HEK293 (cell line): ENCODE measurements around the gene PABPN1L.

Experiments
- CTCF ChIA-PET: fragments of 350-600 bp; formaldehyde crosslinking; extraction: SDS; loops from one replicate; lab custom pipeline; 2021; ENCODE audit warnings: antibody characterized with exemption; lab: Yijun Ruan, JAX
- POLR2A ChIA-PET: fragments of 300-600 bp; formaldehyde crosslinking; extraction: SDS; loops from one replicate; lab custom pipeline; 2020; ENCODE audit warnings: antibody characterized with exemption, inconsistent platforms; lab: Yijun Ruan, JAX
- H3K27ac ChIP-seq: fragments of 200-500 bp; sonication (Bioruptor generic); 2 replicates; pipeline ENCODE4 v1.5.1; 2014; ENCODE audit warnings: low read depth, low read length, control low read depth, inconsistent platforms; ENCODE audit errors: extremely low read depth
- H3K36me3 ChIP-seq, 2 experiments: fragments of 200-500 bp in 1 of 2; sonication (Bioruptor generic) in 1 of 2; 1 replicate in 1 of 2; 2 replicates in 1 of 2; pipeline ENCODE4 v1.5.1; 2014 to 2017; ENCODE audit warnings: inconsistent platforms in 2 of 2, low read length in 2 of 2; ENCODE audit not compliant: control insufficient read depth in 2 of 2, insufficient read depth in 1 of 2
- H3K4me1 ChIP-seq: fragments of 200-500 bp; sonication (Bioruptor generic); 2 replicates; pipeline ENCODE4 v1.5.1; 2014; ENCODE audit warnings: mild to moderate bottlenecking, low read length, inconsistent platforms; ENCODE audit not compliant: control insufficient read depth, insufficient read depth
- H3K4me3 ChIP-seq: 2 replicates; pipeline ENCODE4 v1.5.1; 2011; ENCODE audit warnings: low read depth, mild to moderate bottlenecking, control low read depth, low read length, moderate library complexity
- H3K9me3 ChIP-seq: fragments of 200-500 bp; sonication (Bioruptor generic); 2 replicates; pipeline ENCODE4 v1.5.1; 2014; ENCODE audit warnings: low read depth, low read length, inconsistent platforms; ENCODE audit not compliant: control insufficient read depth, insufficient read depth
- BCL11A ChIP-seq: fragments of 450-650 bp; formaldehyde crosslinking; IDR thresholded peaks from 2 replicates; pipeline ENCODE4 v1.5.1; 2016; ENCODE audit warnings: low read depth, missing biosample characterization, missing genetic modification characterization
- EGR2 ChIP-seq: fragments of 450-650 bp; formaldehyde crosslinking; IDR thresholded peaks from 2 replicates; pipeline ENCODE4 v1.5.1; 2016; ENCODE audit warnings: low read depth, missing biosample characterization, missing genetic modification characterization
- GLIS1 ChIP-seq: fragments of 450-650 bp; formaldehyde crosslinking; IDR thresholded peaks from 2 replicates; pipeline ENCODE4 v1.5.1; 2016; ENCODE audit warnings: missing biosample characterization, missing genetic modification characterization
- HOXD13 ChIP-seq: sonication (generic); formaldehyde crosslinking; IDR thresholded peaks from 2 replicates; pipeline ENCODE4 v1.8.0; 2022; ENCODE audit warnings: missing genetic modification reagents, borderline replicate concordance
- KLF1 ChIP-seq: fragments of 450-650 bp; formaldehyde crosslinking; IDR thresholded peaks from 2 replicates; pipeline ENCODE4 v1.5.1; 2016; ENCODE audit warnings: missing biosample characterization, missing genetic modification characterization
- KLF9 ChIP-seq: fragments of 450-650 bp; formaldehyde crosslinking; IDR thresholded peaks from 2 replicates; pipeline ENCODE4 v1.5.1; 2016; ENCODE audit warnings: missing biosample characterization, missing genetic modification characterization, low read depth
- OSR2 ChIP-seq: fragments of 450-650 bp; formaldehyde crosslinking; IDR thresholded peaks from 2 replicates; pipeline ENCODE4 v1.5.1; 2016; ENCODE audit warnings: missing biosample characterization, missing genetic modification characterization
- ZBTB21 ChIP-seq: fragments of 450-650 bp; formaldehyde crosslinking; IDR thresholded peaks from 2 replicates; pipeline ENCODE4 v1.5.1; 2017; ENCODE audit warnings: missing biosample characterization, missing genetic modification characterization
- ZFP37 ChIP-seq: fragments of 450-650 bp; formaldehyde crosslinking; IDR thresholded peaks from 2 replicates; pipeline ENCODE4 v1.5.1; 2016; ENCODE audit warnings: missing biosample characterization, missing genetic modification characterization
- ZIC2 ChIP-seq: fragments of 450-650 bp; formaldehyde crosslinking; IDR thresholded peaks from 2 replicates; pipeline ENCODE4 v1.5.1; 2016; ENCODE audit warnings: missing biosample characterization, missing genetic modification characterization
- ZNF133 ChIP-seq: fragments of 450-650 bp; formaldehyde crosslinking; IDR thresholded peaks from 2 replicates; pipeline ENCODE4 v1.5.1; 2016; ENCODE audit warnings: missing biosample characterization, missing genetic modification characterization
- ZNF174 ChIP-seq: fragments of 450-650 bp; formaldehyde crosslinking; IDR thresholded peaks from 2 replicates; pipeline ENCODE4 v1.5.0; 2017; ENCODE audit warnings: missing biosample characterization, mild to moderate bottlenecking, missing genetic modification characterization
- ZNF175 ChIP-seq: fragments of 450-650 bp; formaldehyde crosslinking; IDR thresholded peaks from 2 replicates; pipeline ENCODE4 v1.5.1; 2016; ENCODE audit warnings: missing biosample characterization, missing genetic modification characterization
- ZNF223 ChIP-seq: fragments of 450-650 bp; formaldehyde crosslinking; IDR thresholded peaks from 2 replicates; pipeline ENCODE4 v1.5.1; 2016; ENCODE audit warnings: missing biosample characterization, missing genetic modification characterization
- ZNF324 ChIP-seq: fragments of 450-650 bp; formaldehyde crosslinking; IDR thresholded peaks from 2 replicates; pipeline ENCODE4 v1.5.1; 2016; ENCODE audit warnings: missing biosample characterization, missing genetic modification characterization
- ZNF335 ChIP-seq: fragments of 450-650 bp; formaldehyde crosslinking; conservative IDR thresholded peaks from 2 replicates; pipeline ENCODE4 v1.5.1; 2016; ENCODE audit warnings: missing biosample characterization, missing genetic modification characterization
- ZNF501 ChIP-seq: fragments of 450-650 bp; formaldehyde crosslinking; IDR thresholded peaks from 2 replicates; pipeline ENCODE4 v1.5.1; 2016; ENCODE audit warnings: missing biosample characterization, missing genetic modification characterization
- ZNF521 ChIP-seq: fragments of 450-650 bp; formaldehyde crosslinking; IDR thresholded peaks from 2 replicates; pipeline ENCODE4 v1.5.1; 2017; ENCODE audit warnings: missing biosample characterization, mild to moderate bottlenecking, missing genetic modification characterization
- ZNF544 ChIP-seq: fragments of 450-650 bp; formaldehyde crosslinking; IDR thresholded peaks from 2 replicates; pipeline ENCODE4 v1.5.0; 2017; ENCODE audit warnings: missing biosample characterization, missing genetic modification characterization
- ZNF664 ChIP-seq: fragments of 450-650 bp; formaldehyde crosslinking; IDR thresholded peaks from 2 replicates; pipeline ENCODE4 v1.5.1; 2016; ENCODE audit warnings: missing biosample characterization, missing genetic modification characterization
- ZNF776 ChIP-seq: fragments of 450-650 bp; formaldehyde crosslinking; IDR thresholded peaks from 2 replicates; pipeline ENCODE4 v1.5.0; 2017; ENCODE audit warnings: missing biosample characterization, missing genetic modification characterization, borderline replicate concordance
- ZSCAN23 ChIP-seq: fragments of 450-650 bp; formaldehyde crosslinking; IDR thresholded peaks from 2 replicates; pipeline ENCODE4 v1.5.1; 2016; ENCODE audit warnings: missing biosample characterization, missing genetic modification characterization
- TF ChIP-seq, protein P1 (sequence below): IDR thresholded peaks from 2 replicates; pipeline ENCODE4 v1.6.1; 2011; ENCODE audit warnings: mild to moderate bottlenecking, low read depth, low read length, borderline replicate concordance
- TF ChIP-seq, protein P2 (sequence below): fragments of 450-650 bp; formaldehyde crosslinking; IDR thresholded peaks from 2 replicates; pipeline ENCODE4 v1.5.1; 2016; ENCODE audit warnings: missing biosample characterization, missing genetic modification characterization
- TF ChIP-seq, protein P3 (sequence below): fragments of 450-650 bp; formaldehyde crosslinking; IDR thresholded peaks from 2 replicates; pipeline ENCODE4 v1.5.1; 2017; ENCODE audit warnings: missing biosample characterization, missing genetic modification characterization

Gene PABPN1L

DNA sequence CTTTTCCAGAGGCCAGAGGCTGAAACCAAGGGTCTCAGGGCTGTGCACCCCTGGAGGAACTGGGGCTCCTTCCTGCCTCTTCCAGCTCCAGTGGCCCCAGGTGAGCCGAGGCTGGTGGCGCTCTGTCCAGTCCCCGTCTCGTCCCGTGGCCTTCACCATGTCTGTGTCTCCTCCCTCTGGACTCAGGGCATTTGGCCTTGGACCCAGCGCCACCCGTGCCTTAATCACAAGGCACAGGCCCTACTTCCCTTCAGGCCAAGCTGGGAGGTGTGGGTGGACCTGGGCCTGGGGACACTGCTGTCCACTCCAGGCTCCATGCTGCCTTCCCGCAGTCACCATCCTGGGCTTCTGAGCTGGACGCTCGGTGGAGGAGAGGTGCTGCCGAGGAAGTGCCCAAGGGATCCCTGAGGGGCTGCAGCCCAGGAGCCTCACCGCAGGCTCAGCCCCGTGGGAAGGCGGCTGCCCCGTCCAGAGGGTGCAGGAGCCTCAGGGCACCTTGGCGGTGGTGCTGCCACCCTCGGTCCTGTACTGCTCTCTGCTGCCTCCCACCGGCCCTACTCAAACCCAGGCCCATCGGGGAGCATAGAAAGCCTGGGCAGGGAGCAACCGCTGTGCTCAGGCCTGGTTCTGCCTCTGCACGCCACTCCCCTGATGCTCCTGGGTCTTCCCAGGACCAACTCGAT is 45.2 kb downstream of the PABPN1L start:
- Histone ChIP-seq H3K36me3 (peaks cover 0 to 8% of the 10 kb centered on the region in 2 experiments; a peak in 1 of 3 replicates), H3K4me3 (no peak overlapping the region), H3K9me3 (no peaks in the 10 kb centered on the region), H3K27ac (no peak overlapping the region), H3K4me1 (no peaks in the 10 kb centered on the region)
- ChIA-PET POLR2A (no interaction called here), CTCF (interaction anchor here (1.6 kb wide), 1 partner anchor 36 kb away, joined by 4 read pairs; the partner anchor contains the start of genes GALNS and TRAPPC2L)
- TF ChIP-seq ZNF544 (tag by site-specific recombination) (no peak), ZNF664 (tag by site-specific recombination) (no peak), ZNF223 (tag by site-specific recombination) (no peak), ZNF501 (no peak), ZNF324 (tag by site-specific recombination) (no peak)

DNA sequence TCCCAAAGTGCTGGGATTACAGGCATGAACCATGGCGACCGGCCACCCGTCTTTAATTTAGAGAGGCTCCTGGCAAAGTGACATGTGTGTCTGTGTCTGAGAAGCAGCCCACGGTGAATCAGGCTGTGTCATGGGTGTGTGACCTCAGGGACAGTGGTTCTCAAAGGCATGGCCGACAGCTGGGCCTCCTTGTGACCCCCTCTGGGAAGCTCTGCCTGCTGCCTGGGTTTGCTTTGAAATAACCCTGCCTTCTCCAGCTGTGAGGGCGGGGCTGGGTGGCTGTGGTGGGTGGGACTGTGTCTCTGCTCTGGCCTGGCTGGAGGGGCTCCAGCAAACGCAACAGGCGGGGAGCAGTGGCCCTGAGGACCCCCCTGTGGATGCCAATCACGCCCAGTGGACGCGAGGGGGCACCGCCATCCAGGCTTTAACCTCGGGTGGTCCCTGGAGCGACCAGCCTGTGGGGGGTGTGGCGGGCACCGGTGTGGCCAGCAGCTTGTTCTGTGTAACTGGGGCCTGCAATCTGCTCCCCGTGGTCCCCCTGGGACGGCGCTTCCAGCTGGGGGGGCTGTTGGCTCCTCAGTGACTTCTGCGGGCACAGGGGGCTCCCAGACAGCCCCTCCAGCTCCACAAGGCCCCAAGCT is 46.0 kb downstream of the PABPN1L start:
- ChIA-PET CTCF (interaction anchor here (0.6 to 1.6 kb wide), 3 partner anchors 37 to 353 kb away, joined by 3 to 4 read pairs (median 4); partner anchors contain the start of genes GALNS and TRAPPC2L), POLR2A (no interaction called here)
- Histone ChIP-seq H3K4me3 (no peak overlapping the region), H3K9me3 (no peaks in the 10 kb centered on the region), H3K36me3 (peaks cover 0 to 8% of the 10 kb centered on the region in 2 experiments; a peak in 1 of 3 replicates), H3K27ac (no peak overlapping the region), H3K4me1 (no peaks in the 10 kb centered on the region)
- TF ChIP-seq ZNF776 (tag by site-specific recombination) = no peak
- TF ChIP-seq ZNF223 (tag by site-specific recombination) = no peak
- TF ChIP-seq ZIC2 (tag by site-specific recombination) = 0 out of 2 replicates have a peak, but pooled peaks have one; percentile 9
- peak; percentile 69 for TF ChIP-seq KLF1 (tag by site-specific recombination)
- 0 out of 2 replicates have a peak, but pooled peaks have one; percentile 19 for TF ChIP-seq KLF9
- no peak for TF ChIP-seq ZSCAN23 (tag by site-specific recombination)

DNA sequence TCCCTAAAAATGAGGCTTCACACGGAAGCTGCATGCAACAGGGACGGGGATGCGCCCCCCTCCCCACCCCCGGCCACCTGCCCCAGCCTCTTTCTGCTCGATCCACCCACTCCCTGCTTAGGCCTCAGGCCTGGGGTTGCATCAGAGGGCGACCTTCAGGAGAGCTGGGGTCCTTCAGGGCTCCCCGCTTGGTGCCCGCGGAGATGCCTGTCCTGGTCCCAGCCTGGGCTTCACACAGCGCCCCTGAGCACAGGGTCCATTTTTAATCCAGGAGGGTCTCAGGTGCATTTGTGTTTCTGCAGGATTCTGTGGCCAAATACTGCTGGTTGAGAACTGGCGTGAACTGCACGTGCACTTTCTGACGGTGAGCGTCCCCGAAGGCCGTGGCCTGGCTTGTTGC is 47.3 kb downstream of the PABPN1L start:
- POLR2A ChIA-PET = no interaction called here
- H3K36me3 ChIP-seq = peaks cover 0 to 5% of the 10 kb centered on the region in 2 experiments; a peak in 1 of 3 replicates
- H3K9me3 ChIP-seq = no peaks in the 10 kb centered on the region
- no peak overlapping the region for H3K27ac ChIP-seq
- no peak overlapping the region for H3K4me3 ChIP-seq
- H3K4me1 ChIP-seq = no peaks in the 10 kb centered on the region
- CTCF ChIA-PET = interaction anchor here (0.6 to 1.4 kb wide), 4 partner anchors 8 to 419 kb away, joined by 3 to 4 read pairs (median 3); no protein-coding TSS in a partner anchor
- TF ChIP-seq, protein P1, sequence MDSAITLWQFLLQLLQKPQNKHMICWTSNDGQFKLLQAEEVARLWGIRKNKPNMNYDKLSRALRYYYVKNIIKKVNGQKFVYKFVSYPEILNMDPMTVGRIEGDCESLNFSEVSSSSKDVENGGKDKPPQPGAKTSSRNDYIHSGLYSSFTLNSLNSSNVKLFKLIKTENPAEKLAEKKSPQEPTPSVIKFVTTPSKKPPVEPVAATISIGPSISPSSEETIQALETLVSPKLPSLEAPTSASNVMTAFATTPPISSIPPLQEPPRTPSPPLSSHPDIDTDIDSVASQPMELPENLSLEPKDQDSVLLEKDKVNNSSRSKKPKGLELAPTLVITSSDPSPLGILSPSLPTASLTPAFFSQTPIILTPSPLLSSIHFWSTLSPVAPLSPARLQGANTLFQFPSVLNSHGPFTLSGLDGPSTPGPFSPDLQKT = no peak
- TF ChIP-seq BCL11A (tag by site-specific recombination) (no peak), ZNF174 (tag by site-specific recombination) (no peak), ZNF335 (tag by site-specific recombination) (peak; percentile 94)

DNA sequence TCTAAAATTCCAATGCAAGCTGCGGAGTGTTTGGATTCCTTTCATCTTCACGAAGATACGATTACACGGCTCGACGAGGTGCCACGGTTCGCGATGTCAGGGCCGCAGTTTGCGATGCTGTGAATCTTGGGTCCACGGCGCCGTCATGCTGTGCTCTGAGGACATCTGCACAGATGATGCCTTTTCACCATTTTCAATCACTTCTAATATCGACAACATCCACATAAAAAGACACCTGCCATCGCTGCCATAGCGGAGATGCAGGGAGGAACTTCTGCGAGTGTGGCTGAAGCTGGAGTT is 47.9 kb downstream of the PABPN1L start:
- ChIA-PET POLR2A (no interaction called here), CTCF (interaction anchor here (1.1 to 1.4 kb wide), 3 partner anchors 9 to 106 kb away, joined by 3 read pairs; no protein-coding TSS in a partner anchor)
- Histone ChIP-seq H3K9me3 (no peaks in the 10 kb centered on the region), H3K4me1 (no peaks in the 10 kb centered on the region), H3K4me3 (no peak overlapping the region), H3K27ac (no peak overlapping the region), H3K36me3 (peaks cover 0 to 5% of the 10 kb centered on the region in 2 experiments; a peak in 1 of 3 replicates)
- TF ChIP-seq, protein P2, sequence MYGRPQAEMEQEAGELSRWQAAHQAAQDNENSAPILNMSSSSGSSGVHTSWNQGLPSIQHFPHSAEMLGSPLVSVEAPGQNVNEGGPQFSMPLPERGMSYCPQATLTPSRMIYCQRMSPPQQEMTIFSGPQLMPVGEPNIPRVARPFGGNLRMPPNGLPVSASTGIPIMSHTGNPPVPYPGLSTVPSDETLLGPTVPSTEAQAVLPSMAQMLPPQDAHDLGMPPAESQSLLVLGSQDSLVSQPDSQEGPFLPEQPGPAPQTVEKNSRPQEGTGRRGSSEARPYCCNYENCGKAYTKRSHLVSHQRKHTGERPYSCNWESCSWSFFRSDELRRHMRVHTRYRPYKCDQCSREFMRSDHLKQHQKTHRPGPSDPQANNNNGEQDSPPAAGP (tag by site-specific recombination) = no peak
- TF ChIP-seq EGR2 = no peak
- no peak for TF ChIP-seq ZNF133 (tag by site-specific recombination)
- TF ChIP-seq GLIS1 (tag by site-specific recombination) = no peak
- TF ChIP-seq HOXD13 = no peak
- no peak for TF ChIP-seq ZNF174 (tag by site-specific recombination)
- TF ChIP-seq ZNF521 (tag by site-specific recombination) = no peak
- TF ChIP-seq, protein P3, sequence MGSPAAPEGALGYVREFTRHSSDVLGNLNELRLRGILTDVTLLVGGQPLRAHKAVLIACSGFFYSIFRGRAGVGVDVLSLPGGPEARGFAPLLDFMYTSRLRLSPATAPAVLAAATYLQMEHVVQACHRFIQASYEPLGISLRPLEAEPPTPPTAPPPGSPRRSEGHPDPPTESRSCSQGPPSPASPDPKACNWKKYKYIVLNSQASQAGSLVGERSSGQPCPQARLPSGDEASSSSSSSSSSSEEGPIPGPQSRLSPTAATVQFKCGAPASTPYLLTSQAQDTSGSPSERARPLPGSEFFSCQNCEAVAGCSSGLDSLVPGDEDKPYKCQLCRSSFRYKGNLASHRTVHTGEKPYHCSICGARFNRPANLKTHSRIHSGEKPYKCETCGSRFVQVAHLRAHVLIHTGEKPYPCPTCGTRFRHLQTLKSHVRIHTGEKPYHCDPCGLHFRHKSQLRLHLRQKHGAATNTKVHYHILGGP = no peak
- no peak for TF ChIP-seq OSR2 (tag by site-specific recombination)
- TF ChIP-seq ZNF175 (tag by site-specific recombination) = no peak
- no peak for TF ChIP-seq ZBTB21 (tag by site-specific recombination)
- TF ChIP-seq ZFP37 = no peak
